HCEC 1CT (cell line): ENCODE results near the gene GADL1.

ENCODE experiments used
- DNase-seq: peaks from one replicate; pipeline ENCODE4 v3.0.0-alpha.2; 2017

GADL1 gene

GRCh38 chr3:30805695-30806094 is 88.8 kb downstream of the GADL1 start:
- no peak for DNase-seq

- no peak for DNase-seq
Measured at GRCh38 chr3:30804984-30805383, 89.5 kb downstream of the GADL1 start.

GRCh38 chr3:30795176-30795575 is 99.3 kb downstream of the GADL1 start:
- DNase-seq = no peak

- DNase-seq = no peak
Measured at GRCh38 chr3:30793740-30794139, 100.7 kb downstream of the GADL1 start.

GRCh38 chr3:30790150-30790549 is 104.3 kb downstream of the GADL1 start:
- no peak for DNase-seq

- no peak for DNase-seq
Measured at GRCh38 chr3:30786365-30786764, 108.1 kb downstream of the GADL1 start.

- peak; percentile 27 for DNase-seq
Measured at GRCh38 chr3:30779686-30780287, 114.7 kb downstream of the GADL1 start.

GRCh38 chr3:30778933-30779332 is 115.5 kb downstream of the GADL1 start:
- DNase-seq = no peak

GRCh38 chr3:30777426-30778113 is 116.9 kb downstream of the GADL1 start:
- no peak for DNase-seq

- DNase-seq = no peak
Measured at GRCh38 chr3:30776186-30776815, 118.2 kb downstream of the GADL1 start.

GRCh38 chr3:30775040-30775439 is 119.4 kb downstream of the GADL1 start:
- DNase-seq = peak; percentile 7

- no peak for DNase-seq
Measured at GRCh38 chr3:30774062-30774461, 120.4 kb downstream of the GADL1 start.

GRCh38 chr3:30770387-30770786 is 124.1 kb downstream of the GADL1 start:
- DNase-seq = peak; percentile 92

GRCh38 chr3:30768703-30769550 is 125.5 kb downstream of the GADL1 start:
- peak; percentile 54 for DNase-seq

GRCh38 chr3:30768046-30768445 is 126.4 kb downstream of the GADL1 start:
- DNase-seq = no peak

- no peak for DNase-seq
Measured at GRCh38 chr3:30766522-30766921, 127.9 kb downstream of the GADL1 start.

GRCh38 chr3:30764891-30765290 is 129.6 kb downstream of the GADL1 start:
- DNase-seq = no peak

GRCh38 chr3:30764281-30764680 is 130.2 kb downstream of the GADL1 start:
- DNase-seq = no peak

- no peak for DNase-seq
Measured at GRCh38 chr3:30761374-30761773, 133.1 kb downstream of the GADL1 start.

- DNase-seq = no peak
Measured at GRCh38 chr3:30760737-30761136, 133.7 kb downstream of the GADL1 start.

- DNase-seq = peak; percentile 51
Measured at GRCh38 chr3:30760040-30760695, 134.3 kb downstream of the GADL1 start.

- no peak for DNase-seq
Measured at GRCh38 chr3:30756218-30756617, 138.2 kb downstream of the GADL1 start.

- DNase-seq = no peak
Measured at GRCh38 chr3:30754426-30754825, 140.0 kb downstream of the GADL1 start.
